ENCODE measurements around the gene XYLT1. TPM values are rescaled to one million over a fixed set of nuclear protein-coding genes. Genes with fewer than 3 reads are reported as not detected.

Gene XYLT1
- total RNA-seq, 1 experiment from 2014 or later: 14.5 TPM

- no peaks in the 10 kb centered on the region for H3K9me3 ChIP-seq (ENCODE audit: control insufficient read depth, low read depth, low read length)
- no peak for DNase-seq
- Mint-ChIP-seq H3K27me3 (ENCODE audit: low read depth) (no peaks in the 10 kb centered on the region), H3K4me1 (peaks cover 26 to 29% of the 10 kb centered on the region in 2 experiments), H3K27ac (no peak overlapping the region; a peak in 1 of 7 replicates), H3K9me3 (no peaks in the 10 kb centered on the region), H3K36me3 (ENCODE audit: insufficient read depth in 1 of 3, low read depth in 3 of 3) (peaks cover 0 to 2% (median 0%) of the 10 kb centered on the region in 3 experiments; a peak in 1 of 7 replicates), H3K4me3 (no peak overlapping the region)
- H3K79me2 ChIP-seq (ENCODE audit: insufficient read depth, low read length): no peaks in the 10 kb centered on the region
- no peak overlapping the region for H4K91ac ChIP-seq (ENCODE audit: insufficient read length, low read depth, low read length)
- H3K23ac ChIP-seq (ENCODE audit: insufficient read length, low read depth, low read length): no peak overlapping the region
- H2BK15ac ChIP-seq (ENCODE audit: low read depth, low read length): no peak overlapping the region
- TF ChIP-seq CTCF (conservative IDR thresholded peaks at IDR 0.05): no peak
- H3K18ac ChIP-seq (ENCODE audit: insufficient read length, low read depth, low read length): no peak overlapping the region
- H3T11ph ChIP-seq (ENCODE audit: low read length): no peak overlapping the region
- H3K14ac ChIP-seq (ENCODE audit: insufficient read depth, low read length): no peak overlapping the region
- H2AK5ac ChIP-seq (ENCODE audit: insufficient read length, low read length): no peak overlapping the region
- H3K23me2 ChIP-seq (ENCODE audit: insufficient read length, low read depth, low read length, poor library complexity, severe bottlenecking): no peaks in the 10 kb centered on the region
- H2BK12ac ChIP-seq (ENCODE audit: insufficient read length, low read depth, low read length): no peak overlapping the region
- WGBS (ENCODE audit: extremely low coverage, insufficient read length, low lambda C conversion rate): no CpG with 5 or more reads among the region's 4 CpGs
- H3K4ac ChIP-seq (ENCODE audit: low read depth, low read length): no peak overlapping the region
- H2BK20ac ChIP-seq (ENCODE audit: low read depth, low read length, poor library complexity, severe bottlenecking): no peak overlapping the region
- H3K4me2 ChIP-seq (ENCODE audit: insufficient read depth, insufficient read length, low read length): no peak overlapping the region
- H4K20me1 ChIP-seq (ENCODE audit: control insufficient read depth, insufficient read depth, insufficient read length): no peaks in the 10 kb centered on the region
- H2BK120ac ChIP-seq (ENCODE audit: low read depth, low read length, poor library complexity, severe bottlenecking): no peak overlapping the region
- no peaks in the 10 kb centered on the region for H3K27me3 ChIP-seq (ENCODE audit: insufficient read depth, low read length)
- no peak overlapping the region for H3K9ac ChIP-seq (ENCODE audit: extremely low read depth, insufficient read length, low read length)
- H2BK5ac ChIP-seq (ENCODE audit: insufficient read length, low read length): no peak overlapping the region
- no peak overlapping the region for H2AFZ ChIP-seq (ENCODE audit: low read length)
- H4K8ac ChIP-seq (replicated peaks; ENCODE audit: insufficient read length, low read depth, low read length): no peak overlapping the region
- no peak overlapping the region for H4K5ac ChIP-seq (ENCODE audit: insufficient read length, low read depth, low read length)
- H3K79me1 ChIP-seq (ENCODE audit: insufficient read depth, low read depth, low read length, poor library complexity, severe bottlenecking): no peaks in the 10 kb centered on the region
- no peak overlapping the region for H3K56ac ChIP-seq (ENCODE audit: insufficient read length, low read depth, low read length)
- H3K4me1 ChIP-seq (ENCODE audit: insufficient read depth, low read length): no peaks in the 10 kb centered on the region
- no peak overlapping the region for H3K27ac ChIP-seq (ENCODE audit: insufficient read length, low read depth, low read length)
Measured at GRCh38 chr16:17276010-17276530, 194.7 kb downstream of the XYLT1 start.

All from H9 (cell line).